Hematopoietic multipotent progenitor cell treated with erythropoietin and hydrocortisone succinate and interleukin-3 and kit ligand, for 17 days (in vitro differentiated cells): ENCODE measurements around the gene RPS6KA1.

ENCODE experiments used
- DNase-seq: peaks from one replicate; pipeline ENCODE4 v3.0.0-alpha.2; 2015; ENCODE audit warnings: low spot score

RPS6KA1 gene

DNA sequence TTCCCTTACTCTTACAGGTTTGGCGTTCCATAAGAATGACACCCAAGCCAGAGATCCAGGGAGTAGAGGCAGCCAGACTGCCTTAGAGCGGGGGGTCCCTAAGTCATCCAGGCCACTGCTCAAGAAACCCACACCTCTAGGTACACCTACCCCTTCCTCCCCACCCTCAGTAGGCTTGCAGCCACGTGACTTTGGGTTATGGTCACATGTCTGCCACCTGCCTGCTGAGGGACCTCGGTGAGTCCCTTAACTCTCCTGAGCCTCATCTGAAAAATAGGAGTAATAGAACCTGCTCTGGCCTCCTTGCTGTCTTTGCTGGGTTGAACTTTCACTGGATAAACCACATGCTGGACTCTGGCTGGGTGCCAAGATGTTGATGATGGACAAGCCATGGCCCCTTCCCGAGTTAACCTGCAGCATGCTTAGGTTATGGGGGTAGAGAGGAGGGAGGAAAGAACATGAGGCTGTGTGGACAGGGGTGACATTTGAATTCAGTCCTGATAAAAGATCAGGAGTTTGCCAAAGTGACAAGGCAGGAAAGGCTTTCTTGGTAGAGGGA lies 4.5 kb downstream of the RPS6KA1 start:
- DNase-seq, result no peak

DNA sequence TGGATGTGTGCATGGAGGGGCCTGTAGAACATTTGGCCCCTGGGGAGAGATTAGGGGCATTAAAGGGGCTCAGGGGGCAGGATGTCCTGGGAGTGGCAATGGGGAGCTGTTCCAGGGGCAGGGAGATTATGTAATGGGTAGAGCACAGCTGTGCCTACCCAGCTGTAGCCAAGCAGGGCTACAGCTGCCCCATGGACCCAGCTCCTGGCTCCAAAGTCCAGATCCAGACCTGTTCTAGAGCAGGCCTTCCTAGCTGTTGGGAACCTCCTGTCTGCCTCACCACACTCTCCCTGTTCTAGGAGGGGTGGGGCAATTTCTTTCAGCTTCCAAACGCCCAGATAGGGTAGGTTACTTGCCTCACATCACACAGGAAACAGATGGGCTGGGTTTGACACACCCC lies 5.6 kb downstream of the RPS6KA1 start:
- peak; percentile 40 for DNase-seq

DNA sequence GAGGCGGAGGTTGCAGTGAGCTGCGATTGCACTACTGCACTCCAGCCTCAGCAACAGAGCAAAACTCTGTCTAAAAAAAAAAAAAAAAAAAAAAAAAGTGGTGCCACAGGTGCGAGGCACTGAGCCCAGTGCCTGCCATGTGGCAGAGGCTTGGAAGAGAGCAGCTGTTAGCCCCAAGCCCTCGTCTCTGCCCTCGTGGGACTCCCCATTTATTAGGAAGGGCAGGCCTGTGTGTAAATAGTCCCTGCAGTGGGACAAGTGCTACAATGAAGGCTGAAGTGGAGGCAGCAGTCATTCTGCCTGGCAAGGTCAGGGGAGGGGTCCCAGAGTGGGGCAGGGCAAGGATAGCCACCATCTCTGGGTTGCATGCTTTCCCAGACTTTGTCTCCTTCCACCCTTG lies 6.5 kb downstream of the RPS6KA1 start:
- DNase-seq, result no peak

DNA sequence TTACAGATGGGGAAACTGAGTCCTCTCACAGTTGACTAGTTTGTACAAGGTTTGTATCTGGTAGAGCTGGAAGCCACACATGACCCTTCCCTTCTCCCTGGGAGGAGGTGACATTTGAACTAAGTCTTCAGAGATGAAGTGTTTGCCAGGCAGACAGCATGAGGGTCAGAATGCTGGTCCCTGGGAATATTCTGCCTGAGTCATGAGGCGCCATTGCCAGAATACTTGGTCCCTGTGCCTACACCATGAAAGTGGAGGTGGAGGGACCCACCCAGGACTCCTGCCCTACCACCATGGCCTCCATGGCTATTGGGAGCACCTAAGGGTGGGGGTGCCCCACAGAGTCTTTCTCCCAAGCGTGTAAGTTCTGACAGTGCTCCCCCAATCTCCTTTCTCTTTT lies 7.0 kb downstream of the RPS6KA1 start:
- DNase-seq, result no peak

DNA sequence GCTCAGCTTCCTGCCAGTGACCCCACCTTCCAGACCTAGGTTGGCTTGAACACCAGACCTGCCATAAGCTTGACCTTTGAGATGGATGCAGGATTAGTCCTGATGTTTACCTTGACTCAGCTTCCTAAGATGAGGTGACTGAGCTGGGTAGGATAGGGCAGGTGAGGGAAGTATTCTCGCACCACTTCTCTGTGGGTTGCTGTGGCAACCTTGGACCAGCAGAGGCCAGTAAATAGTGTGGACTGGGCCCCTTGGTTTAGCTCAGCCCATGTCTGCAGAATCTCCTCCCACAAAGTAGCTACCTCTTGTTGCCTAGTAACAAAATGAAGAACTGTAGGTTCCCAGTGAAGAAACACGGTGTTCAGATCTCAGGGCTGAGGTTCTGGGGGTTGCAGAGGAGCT lies 8.4 kb downstream of the RPS6KA1 start:
- DNase-seq, result peak; percentile 44

DNA sequence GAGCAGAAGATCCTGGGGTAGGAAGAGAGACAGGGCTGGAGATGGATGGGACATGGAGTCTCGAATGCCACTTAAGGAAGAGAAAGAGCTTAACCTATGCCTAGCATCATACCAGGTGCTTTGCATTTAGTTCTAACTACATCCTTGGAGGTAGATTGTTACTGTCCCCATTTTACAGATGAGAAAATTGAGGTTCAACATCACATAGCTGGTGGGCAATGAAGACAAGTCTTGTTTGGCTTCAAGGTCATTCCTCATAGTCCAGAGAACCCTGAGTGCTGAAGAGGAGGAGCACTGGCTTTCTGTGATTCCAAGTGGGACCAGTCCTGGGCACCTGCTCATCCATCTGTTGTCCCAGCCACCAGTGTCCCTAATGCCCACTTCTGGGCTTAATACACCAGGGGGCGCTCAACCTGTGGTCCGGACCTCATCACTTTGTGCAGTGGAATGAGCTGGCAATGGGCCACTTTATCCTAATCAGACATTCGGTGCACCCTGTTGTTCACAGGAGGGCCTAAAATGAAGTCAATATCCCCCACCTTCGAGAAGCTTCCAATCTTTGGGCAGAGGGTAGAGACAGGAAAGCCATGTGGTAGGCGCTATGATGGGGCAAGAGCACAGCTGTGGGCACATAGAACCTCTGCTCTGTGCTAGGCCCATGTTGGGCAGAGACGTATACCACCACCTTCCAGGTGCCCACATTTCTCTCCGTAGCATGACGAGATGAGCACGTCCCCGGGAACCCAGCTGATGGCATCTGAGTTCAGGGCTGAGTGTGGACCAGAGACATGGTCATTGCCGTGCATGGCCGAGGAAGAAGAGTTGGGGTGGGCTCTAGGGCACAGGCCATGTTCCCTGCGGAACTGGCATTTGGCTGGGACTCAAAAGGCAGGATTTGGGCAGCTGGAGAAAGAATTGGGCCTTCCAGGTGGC lies 9.2 kb downstream of the RPS6KA1 start:
- DNase-seq, result peak; percentile 92

DNA sequence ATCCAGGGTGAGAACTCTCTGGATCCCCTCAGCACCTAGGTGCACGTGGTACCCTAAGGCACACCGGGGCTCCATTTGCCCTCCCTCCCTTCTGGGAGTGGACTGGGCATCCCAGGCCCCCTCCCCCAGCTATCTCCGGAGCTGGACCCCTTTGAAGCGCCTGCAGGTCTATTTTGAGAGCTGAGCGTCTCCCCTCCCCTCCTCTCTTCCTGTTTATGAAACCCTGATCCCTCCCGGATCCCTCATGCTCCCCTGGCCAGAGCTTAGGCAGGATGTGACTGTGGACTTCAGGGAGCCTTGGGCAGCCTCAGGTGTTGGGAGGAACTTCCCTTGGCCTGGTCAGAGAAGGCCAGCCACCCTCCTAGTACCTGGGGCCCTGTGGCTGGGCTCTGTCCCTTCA lies 10.2 kb downstream of the RPS6KA1 start:
- no peak for DNase-seq

DNA sequence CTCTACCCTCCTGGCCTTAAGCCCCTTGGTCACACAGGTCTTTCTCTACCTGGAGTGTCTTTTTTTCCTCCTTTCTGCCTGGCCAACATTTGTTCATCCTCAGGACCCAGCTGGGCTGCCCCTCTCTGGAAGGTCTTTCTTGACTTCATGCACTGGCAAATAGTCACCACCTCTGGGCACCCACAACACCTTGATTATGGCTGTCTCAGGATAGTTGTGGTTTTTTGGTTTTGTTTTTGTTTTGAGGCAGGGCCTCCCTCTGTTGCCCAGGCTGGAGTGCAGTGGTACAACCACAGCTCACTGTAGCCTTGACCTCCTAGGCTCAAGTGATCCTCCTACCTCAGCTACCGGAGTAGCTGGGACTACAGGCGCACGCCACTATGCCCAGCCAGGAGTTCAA lies 10.8 kb downstream of the RPS6KA1 start:
- DNase-seq, result no peak

DNA sequence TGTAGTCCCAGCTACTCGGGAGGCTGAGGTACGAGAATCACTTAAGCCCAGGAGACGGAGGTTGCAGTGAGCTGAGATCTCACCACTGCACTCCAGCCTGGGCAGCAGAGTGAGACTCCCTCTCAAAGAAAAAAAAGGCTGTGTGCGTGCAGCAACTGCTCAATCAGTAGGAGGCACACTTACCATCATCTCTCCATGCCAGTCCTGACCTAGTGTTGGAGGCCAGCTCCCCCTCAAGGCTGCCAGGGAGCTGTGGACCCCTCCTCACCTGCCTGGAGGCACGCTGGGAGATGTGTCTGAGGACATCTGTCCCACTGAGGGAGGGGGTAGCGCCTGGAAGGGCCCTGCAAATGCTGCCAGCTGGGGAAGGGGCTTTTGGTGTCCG lies 11.9 kb downstream of the RPS6KA1 start:
- DNase-seq, result no peak

DNA sequence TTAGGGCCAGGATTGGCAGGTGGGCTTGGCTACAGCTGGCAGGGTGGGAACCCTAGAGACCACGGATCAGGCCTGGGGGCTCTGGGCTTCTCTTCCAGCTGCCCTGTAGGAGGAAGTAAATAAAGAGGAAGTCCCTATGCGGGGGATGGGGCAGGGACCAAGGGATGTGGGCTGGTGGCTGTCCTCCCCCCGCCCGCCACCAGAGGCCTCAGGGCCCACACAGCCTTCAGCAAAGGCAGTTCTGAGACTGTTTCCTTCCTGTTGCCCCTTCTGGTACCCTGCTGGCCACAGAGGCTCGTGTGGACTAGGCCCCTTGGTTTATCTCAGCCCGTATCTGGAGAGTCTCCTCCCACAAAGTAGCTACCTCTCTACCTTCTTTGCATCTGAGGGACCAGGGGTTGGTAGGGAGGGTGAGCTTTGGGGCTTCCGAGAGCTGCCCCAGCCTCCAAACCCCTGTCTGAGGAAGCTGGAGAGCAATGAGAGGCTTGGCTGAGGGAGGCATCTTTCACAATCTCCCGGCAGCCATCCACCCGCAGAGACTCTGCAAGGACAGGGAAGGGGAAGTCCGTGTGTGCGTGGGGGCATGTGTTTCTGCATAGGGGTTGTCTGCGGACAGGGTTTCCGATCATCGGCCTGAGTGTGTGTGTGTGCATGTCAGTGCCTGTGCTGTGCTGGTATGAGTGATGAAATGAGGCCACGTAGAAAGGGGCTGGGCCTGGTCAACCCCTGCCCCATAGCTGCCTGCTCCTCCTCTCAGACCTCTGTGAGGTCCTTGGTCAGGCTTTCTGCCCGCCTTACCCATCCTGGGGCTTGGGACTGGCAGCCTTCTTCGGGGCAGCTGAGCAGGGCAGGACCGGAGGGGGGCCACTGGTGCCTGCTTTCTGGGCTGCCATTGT lies 12.5 kb downstream of the RPS6KA1 start:
- no peak for DNase-seq

DNA sequence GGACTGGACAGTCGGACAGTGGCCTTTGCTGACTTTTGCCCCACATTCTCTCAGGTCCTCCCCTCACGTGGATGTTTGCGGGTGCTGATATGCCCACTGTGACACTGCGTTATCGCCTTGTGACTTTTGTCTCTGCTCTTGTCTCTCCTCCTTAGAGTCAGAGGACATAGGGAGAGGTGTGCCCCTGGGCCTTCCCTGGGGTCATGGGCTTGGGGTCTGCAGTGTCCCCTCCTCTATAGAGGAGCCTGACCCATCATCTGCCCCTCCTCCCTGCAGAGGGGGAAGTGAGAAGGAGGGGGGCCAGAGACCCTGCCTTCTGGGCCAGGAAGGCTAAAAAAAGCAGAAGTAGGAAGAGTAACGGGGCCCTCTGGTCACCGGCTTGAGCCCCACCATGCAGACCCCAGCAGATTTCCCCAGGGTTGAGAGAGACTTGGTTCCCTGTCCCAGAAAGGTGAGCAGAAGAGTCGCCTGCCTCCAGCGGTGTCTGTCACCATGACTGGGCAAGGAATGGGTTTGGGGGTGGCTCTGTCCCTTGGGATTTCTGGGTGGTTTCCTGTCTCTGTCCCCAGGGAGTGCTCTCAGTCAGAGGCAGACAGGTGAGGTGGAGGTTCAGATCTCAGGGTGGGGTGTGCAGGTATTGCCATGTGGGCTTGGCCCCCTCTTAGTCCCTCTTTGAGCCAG lies 13.3 kb downstream of the RPS6KA1 start:
- no peak for DNase-seq

DNA sequence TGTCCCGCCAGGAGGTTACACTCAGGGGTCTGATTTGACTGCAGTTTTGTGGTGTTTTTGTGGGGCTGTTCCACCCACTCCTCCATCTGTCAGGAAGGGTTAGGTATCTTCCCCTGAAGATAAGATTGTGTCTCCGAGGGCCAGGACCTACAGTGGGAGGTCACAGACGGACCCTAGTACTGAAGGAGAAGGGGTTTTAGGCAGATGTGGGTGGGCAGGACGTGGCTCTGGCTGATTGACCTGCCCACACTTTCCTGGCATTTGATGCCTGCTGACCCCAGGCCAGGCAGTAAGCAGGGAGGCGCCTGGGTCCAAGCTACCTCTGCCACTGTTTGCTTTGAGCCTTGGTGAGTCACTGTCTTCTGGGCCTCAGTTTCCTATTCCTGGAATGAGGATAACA lies 13.9 kb downstream of the RPS6KA1 start:
- DNase-seq, result no peak

DNA sequence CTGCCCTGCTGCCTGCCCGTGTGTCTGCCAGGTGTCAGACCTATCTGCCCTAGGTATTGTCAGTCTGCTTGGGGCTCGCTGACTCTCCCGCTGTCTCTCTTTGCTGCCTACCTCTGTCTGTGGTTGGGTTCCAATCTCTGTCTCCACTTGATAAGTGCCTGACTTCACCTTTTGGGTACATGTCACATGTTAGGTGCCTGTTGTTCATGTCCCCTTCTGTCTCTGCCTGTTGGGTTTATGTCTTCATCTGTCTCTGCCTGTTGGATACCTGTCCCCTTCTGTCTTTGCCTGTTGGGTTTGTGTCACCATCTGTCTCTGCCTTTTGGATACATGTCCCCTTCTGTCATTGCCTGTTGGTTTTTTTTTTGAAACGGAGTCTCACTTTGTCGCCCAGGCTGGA lies 14.6 kb downstream of the RPS6KA1 start:
- DNase-seq, result no peak

DNA sequence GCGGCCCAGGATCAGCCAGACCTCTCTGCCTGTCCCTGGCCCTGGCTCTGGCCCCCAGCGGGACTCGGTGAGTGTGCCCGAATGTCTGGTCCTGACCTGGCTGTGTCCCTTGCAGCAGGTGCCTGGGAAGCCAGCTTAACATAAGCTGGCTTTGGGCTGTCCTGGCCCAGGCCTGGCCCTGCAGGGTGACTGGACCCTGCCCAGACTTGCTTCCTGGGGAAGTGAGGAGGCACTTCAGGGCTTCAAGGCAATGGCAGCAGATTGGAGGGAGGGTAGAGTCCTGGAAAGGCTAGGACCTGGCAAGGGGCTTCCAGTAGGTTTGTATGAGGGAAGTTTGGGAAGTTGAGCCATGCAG lies 16.4 kb downstream of the RPS6KA1 start:
- DNase-seq, result no peak

DNA sequence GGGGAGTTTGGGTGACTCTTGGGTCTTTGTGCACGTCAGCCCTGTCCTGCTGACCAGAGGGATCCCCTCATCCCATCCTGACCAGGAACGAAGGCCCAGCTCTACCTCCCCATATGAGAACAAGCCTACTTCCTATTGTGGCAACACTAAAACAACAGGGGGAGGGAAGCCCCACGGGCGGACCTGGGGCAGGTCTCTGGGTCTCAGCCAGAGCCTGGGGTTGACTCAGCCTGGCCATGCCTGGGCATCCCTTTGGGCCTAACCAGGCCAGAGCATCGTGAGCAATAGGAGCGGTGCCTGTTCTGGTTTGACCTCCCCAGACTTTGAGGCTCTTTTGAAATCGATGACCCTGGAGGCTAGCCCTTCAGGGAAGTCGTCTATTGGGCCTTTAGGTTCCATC lies 16.8 kb downstream of the RPS6KA1 start:
- peak; percentile 38 for DNase-seq

DNA sequence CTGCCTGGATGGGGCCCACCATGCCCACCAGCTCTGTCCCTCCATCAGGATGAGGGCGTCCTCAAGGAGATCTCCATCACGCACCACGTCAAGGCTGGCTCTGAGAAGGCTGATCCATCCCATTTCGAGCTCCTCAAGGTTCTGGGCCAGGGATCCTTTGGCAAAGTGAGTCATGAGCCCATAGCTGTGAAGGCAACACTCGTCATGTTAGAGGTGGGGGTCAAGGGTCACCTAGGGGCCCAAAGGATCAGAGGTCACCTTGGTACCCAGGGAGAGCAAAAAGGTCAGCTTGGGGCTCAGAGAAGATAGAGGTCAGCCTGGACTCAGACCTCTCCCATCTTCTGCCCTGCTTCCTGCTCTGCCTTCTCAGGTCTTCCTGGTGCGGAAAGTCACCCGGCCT lies 17.3 kb downstream of the RPS6KA1 start:
- no peak for DNase-seq

DNA sequence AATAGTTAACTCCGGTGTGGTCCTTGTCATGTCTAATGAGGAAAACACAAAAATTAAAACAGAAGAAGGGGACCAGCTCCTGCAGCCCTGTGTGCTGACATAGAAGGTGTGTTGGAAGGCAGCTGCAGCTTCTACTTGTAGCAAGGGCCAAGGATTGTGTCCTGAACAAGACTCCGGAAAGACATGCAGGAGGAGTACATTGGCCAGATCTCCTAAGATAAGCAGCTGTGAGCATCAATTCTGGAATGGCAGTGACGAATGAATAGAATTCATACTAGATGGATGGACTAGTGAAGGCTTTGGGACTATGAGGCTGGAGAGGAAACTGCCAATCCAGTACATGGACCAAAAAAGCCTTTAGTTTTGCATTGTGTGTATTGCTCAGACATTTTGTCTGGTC lies 19.3 kb downstream of the RPS6KA1 start:
- DNase-seq, result no peak

DNA sequence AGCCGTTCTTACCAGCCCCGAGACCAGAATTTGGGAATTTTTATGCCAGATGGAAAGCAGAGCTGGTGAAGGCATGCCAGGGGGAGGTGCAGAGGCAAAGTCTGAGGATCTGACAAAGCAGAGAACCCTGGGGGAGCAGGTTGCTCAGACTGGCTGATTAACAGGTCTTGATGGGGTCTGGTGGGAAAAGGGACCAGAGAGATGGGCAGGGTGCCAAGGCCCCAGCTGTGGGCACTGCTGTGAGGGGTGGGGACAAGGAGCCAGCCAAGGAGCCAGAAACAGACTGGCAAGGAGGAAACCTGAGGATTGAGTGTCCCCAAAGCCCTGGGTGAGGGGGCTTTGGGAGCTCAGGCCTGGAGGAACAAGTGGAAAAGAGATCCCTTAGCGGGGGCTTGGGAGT lies 21.4 kb downstream of the RPS6KA1 start:
- DNase-seq, result no peak

DNA sequence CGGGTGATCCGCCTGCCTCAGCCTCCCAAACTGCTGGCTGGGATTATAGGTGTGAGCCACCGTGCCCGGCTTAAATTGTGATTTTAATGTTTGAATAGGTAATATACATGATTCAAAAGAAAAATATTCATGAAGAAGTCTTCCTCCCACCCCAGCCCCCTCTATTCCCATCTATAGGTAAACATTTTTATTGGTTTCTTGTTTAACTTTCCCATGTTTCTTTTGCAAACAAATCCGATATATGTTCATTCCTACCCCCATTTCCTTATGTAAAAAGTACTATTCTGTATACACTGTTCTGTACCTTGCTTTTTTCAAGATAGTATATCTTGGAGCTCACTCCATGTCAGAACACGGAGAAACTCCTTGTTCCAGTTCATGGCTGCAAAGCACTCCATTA lies 23.2 kb downstream of the RPS6KA1 start:
- no peak for DNase-seq

DNA sequence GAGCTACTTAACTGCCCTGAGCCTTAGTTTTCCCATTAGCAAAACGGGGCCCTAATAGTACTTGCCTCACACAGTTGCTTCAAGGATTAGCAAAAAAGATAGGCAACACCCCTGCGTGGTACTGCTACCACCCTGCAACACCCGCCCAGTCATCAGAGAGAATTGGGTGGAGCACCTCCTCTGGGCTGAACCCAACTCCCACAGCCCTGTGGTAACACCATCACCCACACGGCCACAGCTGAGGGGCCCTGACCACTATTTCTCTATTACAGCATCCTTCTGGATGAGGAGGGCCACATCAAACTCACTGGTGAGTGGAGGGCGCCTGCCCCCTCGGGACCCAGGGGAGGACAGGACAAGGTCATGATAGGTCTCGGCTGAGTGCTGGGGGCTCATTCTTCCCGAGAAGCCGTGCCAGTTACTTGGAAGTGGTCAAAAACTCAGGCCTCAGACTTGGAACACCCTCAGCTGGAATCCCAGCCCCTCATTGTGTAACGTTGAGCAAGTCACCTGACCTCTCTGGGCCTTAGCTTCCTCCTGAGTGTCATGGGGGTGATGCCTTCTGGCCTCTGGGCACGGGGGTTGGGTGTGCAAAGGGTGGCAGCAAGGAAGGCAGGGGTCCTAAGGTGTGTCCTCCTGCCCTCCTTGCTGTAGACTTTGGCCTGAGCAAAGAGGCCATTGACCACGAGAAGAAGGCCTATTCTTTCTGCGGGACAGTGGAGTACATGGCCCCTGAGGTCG lies 24.6 kb downstream of the RPS6KA1 start:
- peak; percentile 84 for DNase-seq

DNA sequence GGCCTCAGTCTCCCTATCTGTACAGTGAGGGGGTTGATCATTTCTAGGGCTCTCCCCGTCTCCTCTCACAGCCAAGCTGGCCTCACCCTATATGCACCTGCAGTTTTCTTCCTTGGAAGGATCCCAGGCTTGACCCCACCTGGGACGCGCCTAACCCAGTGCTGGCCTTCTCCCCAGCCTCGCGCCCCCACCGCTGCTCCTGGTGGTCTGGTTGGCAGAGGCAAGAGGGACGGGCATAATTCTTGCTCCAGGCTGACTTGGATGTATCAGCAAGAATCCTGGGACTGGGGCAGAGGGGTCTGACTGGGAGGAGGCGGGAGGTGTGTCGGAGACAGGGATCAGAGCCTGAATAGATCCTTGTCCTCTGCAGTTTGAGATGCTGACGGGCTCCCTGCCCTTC lies 25.2 kb downstream of the RPS6KA1 start:
- DNase-seq, result no peak

DNA sequence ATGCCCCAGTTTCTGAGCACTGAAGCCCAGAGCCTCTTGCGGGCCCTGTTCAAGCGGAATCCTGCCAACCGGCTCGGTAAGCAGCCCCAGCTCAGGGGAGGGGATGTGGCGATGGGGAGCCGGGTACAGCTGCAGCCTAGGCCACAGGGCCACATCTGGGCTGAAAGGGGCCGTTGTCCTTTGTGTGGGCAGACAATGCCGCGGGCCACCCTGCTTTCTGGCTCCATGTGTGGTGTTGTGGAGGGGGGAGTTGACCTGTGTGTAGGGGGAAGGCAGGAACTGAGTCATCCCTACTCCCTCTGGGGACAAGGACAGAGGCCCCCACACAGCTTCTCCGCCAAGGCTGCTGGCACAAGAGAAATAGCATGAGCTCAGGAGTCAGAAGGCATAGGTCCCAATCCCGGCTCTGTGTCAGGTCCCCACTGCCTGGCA lies 26.0 kb downstream of the RPS6KA1 start:
- no peak for DNase-seq
